GM12878 (cell line): ENCODE measurements around the gene TIAM1. TPM values are rescaled to one million over a fixed set of nuclear protein-coding genes. Genes with fewer than 3 reads are reported as not detected.

Experiments
- BMI1 ChIP-seq: fragments of 450-650 bp; IDR thresholded peaks from 2 replicates; pipeline ENCODE4 v1.6.1; 2016; ENCODE audit warnings: mild to moderate bottlenecking, moderate library complexity, borderline replicate concordance
- MTA3 ChIP-seq: IDR thresholded peaks from 2 replicates; pipeline ENCODE4 v1.6.1; 2012; ENCODE audit warnings: low read length, inconsistent platforms, borderline replicate concordance
- NFIC ChIP-seq: IDR thresholded peaks from 2 replicates; pipeline ENCODE4 v1.6.1; 2012; ENCODE audit warnings: low read depth, mild to moderate bottlenecking, inconsistent platforms, low read length, moderate library complexity
- REST ChIP-seq: IDR thresholded peaks from 2 replicates; pipeline ENCODE4 v1.6.1; 2012; ENCODE audit warnings: mild to moderate bottlenecking, low read depth, low read length
- SMAD1 ChIP-seq: fragments of 450-650 bp; IDR thresholded peaks from 2 replicates; pipeline ENCODE4 v1.6.1; 2018; ENCODE audit warnings: mild to moderate bottlenecking, low read depth; ENCODE audit not compliant: partially characterized antibody
- ZBTB11 ChIP-seq: fragments of 450-650 bp; formaldehyde crosslinking; IDR thresholded peaks from 2 replicates; pipeline ENCODE4 v1.5.0; 2022; ENCODE audit warnings: mild to moderate bottlenecking, missing genetic modification characterization
- polyA plus RNA-seq, 11 experiments: library from polyadenylated mRNA; depleted of rRNA in 4 of 11; unstranded in 6 of 11; stranded (reverse) in 5 of 11; fragments of >200 nt; fragmentation: Nextera tagmentation in 4 of 11; fragmentation: Illumina TruSeq in 1 of 11; extraction: Ambion mirVana in 4 of 11; extraction: Trizol in 1 of 11; gene quantifications; 1 replicate in 1 of 11; 2 replicates in 10 of 11; pipeline versions ENCODE4 v1.2.1 to v1.2.3, GENCODE V29; 2011 to 2016; ENCODE audit warnings: inconsistent platforms in 2 of 11, missing spikeins in 2 of 11, low read depth in 1 of 11
- total RNA-seq, 4 experiments: library from RNA; depleted of rRNA in 3 of 4; stranded (reverse); fragments of >200 nt in 3 of 4; fragmentation: Illumina TruSeq in 1 of 4; extraction: Trizol in 1 of 4; gene quantifications; 2 replicates each; pipeline versions ENCODE4 v1.2.1 to v1.2.3, GENCODE V29; 2013 to 2021

Gene TIAM1
- total and polyA plus RNA-seq, 10 of the 15 experiments (the other 5 are each of a cell fraction or from before 2014, with no cell fraction given), result 0.31 to 35.9 (median 0.78) TPM

- TF ChIP-seq ZBTB11 (CRISPR knock-in tag) (no peak), NFIC (no peak), REST (no peak), BMI1 (no peak), MTA3 (no peak), SMAD1 (no peak)
Measured at GRCh38 chr21:31290765-31291164, 53.3 kb downstream of the TIAM1 start (continued).
